DMS53 treated with DMSO at 0.1 percent for 48 hours (cell line): Measurements from ENCODE around the gene CDV3.
"Not testable (repeated sequence)": the region's sequence is repeated elsewhere in the genome, so short reads cannot be mapped to it uniquely, and the experiment has no call there.

Source experiments
- DNase-seq: peaks from one replicate; lab custom pipeline; 2025; ENCODE audit not compliant: unreplicated experiment; lab: John Stamatoyannopoulos, UW

Gene CDV3, protein sequence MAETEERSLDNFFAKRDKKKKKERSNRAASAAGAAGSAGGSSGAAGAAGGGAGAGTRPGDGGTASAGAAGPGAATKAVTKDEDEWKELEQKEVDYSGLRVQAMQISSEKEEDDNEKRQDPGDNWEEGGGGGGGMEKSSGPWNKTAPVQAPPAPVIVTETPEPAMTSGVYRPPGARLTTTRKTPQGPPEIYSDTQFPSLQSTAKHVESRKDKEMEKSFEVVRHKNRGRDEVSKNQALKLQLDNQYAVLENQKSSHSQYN

DNA sequence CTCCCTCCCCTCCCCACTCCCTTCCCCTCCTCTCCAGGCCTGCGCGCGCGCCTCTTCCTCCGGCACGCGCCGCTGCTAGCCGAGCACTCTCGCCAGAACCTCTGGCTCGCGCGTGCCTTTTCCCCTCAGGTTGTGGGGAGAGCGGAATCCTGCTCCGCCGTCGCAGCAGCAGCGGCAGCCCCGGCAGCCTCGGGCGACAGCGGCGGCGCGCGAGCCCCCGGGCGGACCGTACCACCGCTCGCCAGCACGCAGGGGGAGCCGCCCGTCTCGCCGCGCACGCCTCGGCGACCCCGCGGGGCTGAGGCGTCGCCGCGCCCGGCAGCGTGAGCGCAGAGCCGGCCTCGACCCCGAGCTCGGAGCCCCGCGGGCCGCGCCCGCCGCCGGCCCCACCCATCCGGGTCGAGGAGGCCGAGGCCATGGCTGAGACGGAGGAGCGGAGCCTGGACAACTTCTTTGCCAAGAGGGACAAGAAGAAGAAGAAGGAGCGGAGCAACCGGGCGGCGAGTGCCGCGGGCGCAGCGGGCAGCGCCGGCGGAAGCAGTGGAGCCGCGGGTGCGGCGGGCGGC is at the start of gene CDV3:
Gene CDV3 (plus strand): TSS at position 58 of the 566 bp plus-strand sequence. CDS start 359 bp downstream, at position 417.
- DNase-seq, result no peak

DNA sequence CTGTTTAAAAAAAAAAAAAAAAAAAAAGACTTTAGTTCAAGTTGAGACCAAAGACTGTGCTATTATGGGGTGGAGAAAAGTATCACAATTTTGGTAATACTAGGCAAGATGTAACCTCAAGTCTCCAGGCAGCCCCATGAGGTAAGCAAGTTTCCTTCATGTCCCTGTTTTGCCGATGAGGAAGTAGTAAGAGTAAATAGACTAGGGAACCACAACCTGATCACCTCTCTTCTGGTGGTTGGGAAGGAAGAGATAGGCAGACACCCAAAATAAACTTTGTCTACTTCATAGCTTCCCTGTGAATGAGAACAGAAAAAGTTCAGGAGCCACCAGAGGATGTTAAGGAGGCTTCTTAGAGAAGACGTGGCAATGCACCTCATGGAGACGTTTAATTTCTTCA is 49.7 kb upstream of the CDV3 start:
- DNase-seq, result not testable (repeated sequence)

DNA sequence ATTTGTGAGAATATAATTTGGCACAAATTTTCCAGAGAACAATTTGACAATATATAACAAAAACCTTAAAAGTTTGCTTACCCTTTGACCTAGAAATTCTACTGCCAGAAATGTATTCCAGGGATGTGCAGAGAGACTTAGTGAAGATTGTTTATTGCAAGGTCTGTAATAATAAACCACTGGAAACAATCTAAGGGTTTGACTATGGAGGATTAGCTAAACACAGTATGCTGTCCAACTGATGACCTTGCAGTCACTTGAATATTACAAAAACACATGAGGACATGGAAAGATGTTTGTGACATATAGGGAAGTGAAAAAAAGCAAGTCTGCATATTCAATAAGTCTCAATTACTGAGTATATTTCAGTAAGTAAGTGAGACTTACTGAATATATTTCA is 48.1 kb upstream of the CDV3 start:
- no peak for DNase-seq

- no peak for DNase-seq
These were observed 46.3 kb upstream of the CDV3 start for GRCh38 chr3:133527081-133527715.

- no peak for DNase-seq
These were observed 43.7 kb upstream of the CDV3 start for GRCh38 chr3:133529809-133530208.

DNA sequence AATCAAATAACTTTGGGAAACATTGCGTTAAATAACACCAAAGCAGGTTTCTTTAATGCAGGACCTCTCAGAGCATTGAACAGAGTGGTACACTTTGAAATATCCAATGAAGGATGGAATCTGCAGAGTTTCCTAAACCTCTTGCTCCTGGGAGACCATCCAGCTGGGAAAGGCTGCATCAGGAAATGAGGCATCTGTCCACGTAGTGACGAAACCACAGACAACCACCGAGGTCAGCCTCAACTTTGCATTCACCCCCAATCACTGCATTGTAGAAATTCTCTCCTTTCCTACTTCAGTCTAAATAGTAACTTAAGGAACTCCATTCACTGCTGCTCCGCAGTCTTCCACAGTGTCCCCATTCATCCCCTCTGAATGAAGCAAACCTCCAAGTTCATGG is 41.5 kb upstream of the CDV3 start:
- no peak for DNase-seq

GRCh38 chr3:133532951-133533350 is 40.5 kb upstream of the CDV3 start:
- no peak for DNase-seq

- no peak for DNase-seq
These were observed 37.3 kb upstream of the CDV3 start for GRCh38 chr3:133535971-133536881.

DNA sequence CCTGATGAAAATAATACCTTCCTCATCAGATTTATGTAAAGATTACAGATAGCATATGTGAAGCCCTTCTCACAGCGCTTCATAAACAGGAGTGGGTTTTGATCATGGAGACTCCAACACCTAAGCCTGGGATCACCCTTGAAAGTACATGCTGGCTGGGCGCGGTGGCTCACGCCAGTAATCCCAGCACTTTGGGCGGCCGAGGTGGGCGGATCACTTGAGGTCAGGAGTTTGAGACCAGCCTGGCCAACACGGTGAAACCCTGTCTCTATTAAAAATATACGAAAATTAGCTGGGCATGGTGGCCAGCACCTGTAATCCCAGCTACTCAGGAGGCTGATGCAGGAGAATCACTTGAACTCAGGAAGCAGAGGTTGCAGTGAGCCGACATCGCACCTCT is 36.4 kb upstream of the CDV3 start:
- not testable (repeated sequence) for DNase-seq

GRCh38 chr3:133538154-133538553 is 35.3 kb upstream of the CDV3 start:
- no peak for DNase-seq

DNA sequence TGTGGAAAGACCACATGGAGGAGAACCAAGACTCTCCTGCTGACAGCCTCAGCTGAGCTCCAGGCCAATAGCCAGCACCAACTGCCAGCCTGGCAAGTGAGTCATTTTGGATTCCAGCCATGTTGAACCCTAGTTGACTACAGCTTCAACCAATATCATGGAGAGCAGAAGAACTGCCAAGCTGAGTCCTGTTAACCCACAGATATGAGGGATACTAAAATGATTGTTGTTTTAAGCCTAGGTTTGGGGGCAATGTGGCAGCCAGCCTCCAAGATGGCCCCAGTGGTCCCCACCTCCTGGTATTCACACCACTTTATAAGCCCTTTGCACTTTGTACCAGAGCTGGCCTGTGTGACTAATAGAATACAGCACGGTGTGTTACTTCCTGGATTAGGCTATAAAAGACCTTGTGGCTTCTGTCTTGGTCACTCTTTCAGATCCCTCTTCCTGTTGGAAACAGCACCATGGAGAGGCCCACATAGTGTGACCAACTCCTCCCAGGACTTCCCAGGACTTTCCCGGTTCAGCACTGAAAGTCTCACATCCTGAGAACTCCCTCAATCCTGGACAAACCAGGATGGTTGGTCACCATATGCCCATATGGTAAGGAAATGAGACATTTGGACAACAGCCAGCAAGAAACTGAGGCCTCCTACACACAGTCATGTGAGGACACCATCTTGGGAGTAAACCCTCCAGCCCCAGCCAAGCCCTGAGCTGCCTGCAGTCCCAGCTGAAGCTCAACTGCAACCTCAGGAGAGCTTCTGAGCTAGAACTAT is 32.4 kb upstream of the CDV3 start:
- DNase-seq, result no peak

GRCh38 chr3:133542871-133543270 is 30.6 kb upstream of the CDV3 start:
- no peak for DNase-seq

GRCh38 chr3:133544983-133545382 is 28.5 kb upstream of the CDV3 start:
- DNase-seq, result not testable (repeated sequence)

GRCh38 chr3:133547432-133548041 is 25.9 kb upstream of the CDV3 start:
- no peak for DNase-seq

GRCh38 chr3:133548090-133548489 is 25.4 kb upstream of the CDV3 start:
- no peak for DNase-seq

DNA sequence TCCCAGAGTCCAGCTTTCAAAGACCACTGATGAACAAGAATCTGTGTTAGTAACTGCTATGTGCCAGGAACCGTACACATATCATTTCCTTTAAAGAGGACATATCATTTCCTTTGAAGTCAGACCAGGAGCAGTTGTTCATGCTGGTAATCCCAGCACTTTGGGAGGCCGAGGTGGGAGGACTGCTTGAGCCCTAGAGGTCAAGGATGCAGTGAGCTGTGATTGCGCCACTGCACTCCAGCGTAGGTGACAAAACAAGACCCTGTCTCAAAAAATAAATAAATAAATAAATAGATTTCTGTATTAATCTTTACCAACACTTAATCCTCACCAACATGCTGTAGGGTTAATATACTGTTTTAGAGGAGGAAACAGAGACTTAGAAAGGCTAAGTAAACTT is 23.9 kb upstream of the CDV3 start:
- no peak for DNase-seq

DNA sequence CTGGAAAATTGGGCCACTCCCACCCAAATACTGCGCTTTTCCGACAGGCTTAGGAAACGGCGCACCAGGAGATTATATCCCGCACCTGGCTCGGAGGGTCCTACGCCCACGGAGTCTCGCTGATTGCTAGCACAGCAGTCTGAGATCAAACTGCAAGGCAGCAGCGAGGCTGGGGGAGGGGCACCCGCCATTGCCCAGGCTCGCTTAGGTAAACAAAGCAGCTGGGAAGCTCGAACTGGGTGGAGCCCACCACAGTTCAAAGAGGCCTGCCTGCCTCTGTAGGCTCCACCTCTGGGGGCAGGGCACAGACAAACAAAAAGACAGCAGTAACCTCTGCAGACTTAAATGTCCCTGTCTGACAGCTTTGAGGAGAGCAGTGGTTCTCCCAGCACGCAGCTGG is 21.9 kb upstream of the CDV3 start:
- DNase-seq, result not testable (repeated sequence)

DNA sequence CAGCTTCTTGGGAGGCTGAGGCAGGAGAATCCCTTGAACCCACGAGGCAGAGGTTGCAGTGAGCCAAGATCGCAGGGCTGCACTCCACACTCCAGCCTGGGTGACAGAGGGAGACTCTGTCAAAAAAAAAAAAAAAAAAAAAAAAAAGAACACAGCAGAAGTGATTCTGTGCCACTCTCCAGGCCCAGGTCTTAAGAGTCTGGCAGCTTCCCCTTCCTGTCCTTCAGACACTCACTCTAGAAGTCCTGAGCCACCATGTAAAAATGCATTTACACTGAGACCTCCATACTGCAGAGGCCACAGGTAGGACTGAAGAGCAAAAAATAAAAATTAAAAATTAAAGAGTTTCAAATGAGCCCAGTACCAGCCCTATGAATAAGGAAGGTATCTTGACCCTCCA is 11.8 kb upstream of the CDV3 start:
- DNase-seq, result no peak

GRCh38 chr3:133562376-133562775 is 11.1 kb upstream of the CDV3 start:
- DNase-seq, result no peak

GRCh38 chr3:133563186-133563591 is 10.3 kb upstream of the CDV3 start:
- DNase-seq, result no peak
